Lower lobe of right lung (tissue), 2 donors: ENCODE results near the gene AVPR2. TPM values are rescaled to one million over a fixed set of nuclear protein-coding genes. Genes with fewer than 3 reads are reported as not detected.

Source experiments
- ATAC-seq, 2 donors: fragments of 200-7000 bp; cut with Tn5 transposase; one replicate each; pipeline ENCODE4 v1.9.1; 2020 to 2022; ENCODE audit warnings: mild to moderate bottlenecking in 2 of 2, moderate library complexity in 2 of 2
- DNase-seq: peaks from one replicate; pipeline ENCODE4 v3.0.0-alpha.2; 2020
- H3K27ac ChIP-seq: fragments of 200-600 bp; one replicate; pipeline ENCODE4 v1.8.0; 2022
- H3K27me3 ChIP-seq: fragments of 200-600 bp; one replicate; pipeline ENCODE4 v1.8.0; 2022; ENCODE audit warnings: low read depth
- H3K36me3 ChIP-seq: fragments of 200-600 bp; one replicate; pipeline ENCODE4 v1.8.0; 2022; ENCODE audit warnings: mild to moderate bottlenecking
- H3K4me1 ChIP-seq: fragments of 200-600 bp; one replicate; pipeline ENCODE4 v1.8.0; 2022
- H3K4me3 ChIP-seq: fragments of 200-600 bp; one replicate; pipeline ENCODE4 v1.8.0; 2022; ENCODE audit warnings: mild to moderate bottlenecking
- H3K9me3 ChIP-seq: fragments of 200-600 bp; one replicate; pipeline ENCODE4 v1.8.0; 2022
- CTCF ChIP-seq: fragments of 200-600 bp; IDR thresholded peaks from one replicate; pipeline ENCODE4 v1.8.0; 2022; ENCODE audit warnings: antibody characterized with exemption, mild to moderate bottlenecking
- intact Hi-C: fragments of 100-400 bp; cut with DNase I; formaldehyde crosslinking; loops from one replicate; pipeline ENCODE4 v1.11.0; 2022
- total RNA-seq: library from RNA; stranded (reverse); fragmentation: NEBNext Ultra II Directional; extraction: Animal tissue kit (Norgen Biotek cat#: 25700); gene quantifications from one replicate; pipeline ENCODE4 v1.2.1, GENCODE V29; 2021
- donor health status: DM: no; HTN: yes; CAD: no; lungs with severe emphysema.

The AVPR2 gene
- total RNA-seq, 1 donor from 2014 or later, result 1.9 TPM

- H3K9me3 ChIP-seq, result no peaks in the 10 kb centered on the region
- H3K4me1 ChIP-seq, result no peaks in the 10 kb centered on the region
- H3K36me3 ChIP-seq, result no peaks in the 10 kb centered on the region
- TF ChIP-seq CTCF, result no peak
- no peak overlapping the region for H3K4me3 ChIP-seq
- H3K27ac ChIP-seq, result no peak overlapping the region
- ATAC-seq, result no peak
- intact Hi-C loops, result no loop called here
- no peak for DNase-seq
- H3K27me3 ChIP-seq, result no peaks in the 10 kb centered on the region
These were observed 41.9 kb upstream of the AVPR2 start for GRCh38 chrX:153862369-153863250.

GRCh38 chrX:153863251-153863991 is 41.1 kb upstream of the AVPR2 start:
- ATAC-seq (no peak), DNase-seq (no peak)
- no peaks in the 10 kb centered on the region for H3K4me1 ChIP-seq
- H3K9me3 ChIP-seq, result no peaks in the 10 kb centered on the region
- no peaks in the 10 kb centered on the region for H3K27me3 ChIP-seq
- TF ChIP-seq CTCF, result no peak
- intact Hi-C loops, result no loop called here
- no peaks in the 10 kb centered on the region for H3K36me3 ChIP-seq
- H3K4me3 ChIP-seq, result no peak overlapping the region
- no peak overlapping the region for H3K27ac ChIP-seq

- H3K4me1 ChIP-seq, result no peaks in the 10 kb centered on the region
- intact Hi-C loops, result no loop called here
- DNase-seq (no peak), ATAC-seq (no peak)
- no peak for TF ChIP-seq CTCF
- no peak overlapping the region for H3K4me3 ChIP-seq
- H3K9me3 ChIP-seq, result no peaks in the 10 kb centered on the region
- no peak overlapping the region for H3K27ac ChIP-seq
- H3K36me3 ChIP-seq, result no peaks in the 10 kb centered on the region
- no peaks in the 10 kb centered on the region for H3K27me3 ChIP-seq
These were observed 40.4 kb upstream of the AVPR2 start for GRCh38 chrX:153864101-153864500.

GRCh38 chrX:153864561-153865320 is 39.7 kb upstream of the AVPR2 start:
- ATAC-seq (no peak), DNase-seq (no peak)
- Histone ChIP-seq H3K4me3 (no peak overlapping the region), H3K9me3 (no peaks in the 10 kb centered on the region), H3K27ac (no peak overlapping the region), H3K4me1 (no peaks in the 10 kb centered on the region), H3K36me3 (no peaks in the 10 kb centered on the region), H3K27me3 (no peaks in the 10 kb centered on the region)
- intact Hi-C loops, result no loop called here
- TF ChIP-seq CTCF, result no peak

- DNase-seq, result no peak
- intact Hi-C loops, result no loop called here
- TF ChIP-seq CTCF, result no peak
- H3K9me3 ChIP-seq, result no peaks in the 10 kb centered on the region
- H3K36me3 ChIP-seq, result no peaks in the 10 kb centered on the region
- no peak overlapping the region for H3K4me3 ChIP-seq
- no peaks in the 10 kb centered on the region for H3K4me1 ChIP-seq
- H3K27me3 ChIP-seq, result no peaks in the 10 kb centered on the region
- H3K27ac ChIP-seq, result no peak overlapping the region
- no peak for ATAC-seq
These were observed 39.2 kb upstream of the AVPR2 start for GRCh38 chrX:153865321-153865580.
